KBM-7 (cell line): ENCODE measurements around the gene POC1B.

Source experiments
- DNase-seq: peaks from one replicate; pipeline ENCODE4 v3.0.0-alpha.2; 2015
- in situ Hi-C: fragments of 300-500 bp; cut with MboI; formaldehyde crosslinking; loops from 2 replicates; pipeline ENCODE4 v1.14.3; 2020; ENCODE audit warnings: low sequenced_read_pairs, low pct_unique_long_range_greater_than_20kb, mixed read lengths

POC1B gene

DNA sequence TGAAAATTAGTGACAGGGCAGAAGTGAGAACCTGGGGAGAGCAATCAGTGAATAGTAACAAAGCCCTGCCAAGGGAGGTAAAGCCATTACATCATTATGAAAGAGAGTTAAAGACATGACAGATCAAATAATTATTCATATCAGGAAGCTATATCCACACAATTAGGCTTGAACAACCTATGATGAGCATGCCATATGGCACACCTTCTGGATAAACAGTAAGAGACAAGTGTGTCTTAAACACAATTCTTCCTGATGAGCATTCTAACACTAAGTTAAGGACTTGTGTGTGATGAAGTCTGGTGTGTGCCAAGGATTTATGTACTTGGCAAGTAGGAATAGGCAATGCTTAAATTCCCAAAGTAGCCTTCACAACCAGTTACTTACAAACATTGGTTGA lies 77.3 kb downstream of the POC1B start:
- in situ Hi-C loops, result no loop called here
- no peak for DNase-seq

DNA sequence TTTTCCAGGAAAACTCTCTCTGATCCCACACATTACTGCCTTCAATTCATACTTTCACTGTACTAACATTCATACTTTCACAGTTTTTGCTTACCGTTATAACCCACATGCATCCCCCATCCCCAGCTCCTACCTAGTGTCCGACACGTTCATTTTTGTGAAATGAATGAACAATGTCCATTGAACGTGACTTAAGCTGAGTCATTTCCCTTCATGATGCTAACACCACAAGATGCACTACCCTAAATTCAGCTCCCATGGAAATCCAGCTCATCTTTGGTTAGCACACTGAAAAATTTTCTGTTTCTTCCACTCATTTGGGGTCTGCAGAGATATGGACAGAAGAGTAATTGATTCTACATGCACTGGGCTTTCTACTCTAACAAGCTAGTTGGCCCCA lies 85.9 kb downstream of the POC1B start:
- no peak for DNase-seq
- in situ Hi-C loops, result no loop called here

DNA sequence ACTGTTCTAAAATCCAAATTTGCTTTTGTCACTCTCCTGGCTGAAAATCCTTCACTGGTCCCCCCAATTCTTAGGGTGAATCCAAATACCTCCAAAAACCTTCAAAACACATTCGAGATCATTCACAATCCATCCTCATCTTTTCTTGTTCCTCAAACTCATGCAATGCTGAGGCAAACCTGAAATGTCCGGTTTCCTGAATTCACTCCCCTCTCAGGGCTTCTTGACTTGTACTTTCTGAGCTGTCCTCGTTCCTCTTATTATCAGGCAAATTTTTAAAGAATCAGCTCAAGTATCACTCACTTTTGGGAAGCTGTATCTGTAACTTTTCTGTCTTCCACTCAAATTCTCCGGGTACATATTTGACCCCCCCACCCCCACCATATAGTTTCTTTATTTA lies 88.6 kb downstream of the POC1B start:
- no peak for DNase-seq
- in situ Hi-C loops, result no loop called here

- in situ Hi-C loops, result no loop called here
- no peak for DNase-seq
These were observed 89.8 kb downstream of the POC1B start for GRCh38 chr12:89436062-89436461.

DNA sequence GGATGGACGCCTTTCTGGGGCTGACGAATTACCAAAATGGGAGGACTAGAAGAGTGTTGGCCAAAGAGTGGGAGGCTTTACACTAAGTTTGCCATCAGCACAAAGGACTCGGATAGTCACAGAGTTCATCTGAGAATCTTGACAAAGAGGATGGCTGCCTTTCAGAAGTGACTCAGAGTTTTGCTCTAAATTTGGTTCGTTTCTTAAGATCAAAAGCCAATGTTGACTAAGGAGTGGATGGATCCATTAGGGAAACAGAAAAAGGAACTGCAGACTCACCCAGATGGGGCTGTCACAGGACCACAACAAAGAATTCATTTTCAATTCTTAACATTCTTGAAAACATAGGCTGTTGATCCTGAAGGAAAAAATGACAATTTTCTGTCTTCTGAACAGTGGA lies 92.2 kb downstream of the POC1B start:
- in situ Hi-C loops, result no loop called here
- no peak for DNase-seq

DNA sequence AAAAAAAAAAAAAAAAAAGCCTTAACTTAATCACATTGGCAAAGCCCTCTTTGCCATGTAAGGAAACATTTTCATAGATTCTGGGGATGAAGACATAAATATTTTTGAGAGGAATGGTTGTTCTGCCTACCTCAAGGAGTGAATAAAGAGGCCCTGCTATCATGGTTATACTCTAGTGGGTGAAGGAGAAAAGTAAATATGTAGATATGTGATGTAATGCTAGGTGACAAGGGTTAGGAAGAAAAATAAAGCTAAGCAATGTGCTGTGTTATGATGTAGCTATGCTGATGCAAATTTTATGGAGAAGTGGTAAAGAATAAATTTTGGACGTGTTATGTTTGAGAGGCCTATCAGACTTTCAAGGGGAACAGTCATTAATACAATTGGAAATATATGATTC lies 93.5 kb downstream of the POC1B start:
- in situ Hi-C loops, result no loop called here
- no peak for DNase-seq

DNA sequence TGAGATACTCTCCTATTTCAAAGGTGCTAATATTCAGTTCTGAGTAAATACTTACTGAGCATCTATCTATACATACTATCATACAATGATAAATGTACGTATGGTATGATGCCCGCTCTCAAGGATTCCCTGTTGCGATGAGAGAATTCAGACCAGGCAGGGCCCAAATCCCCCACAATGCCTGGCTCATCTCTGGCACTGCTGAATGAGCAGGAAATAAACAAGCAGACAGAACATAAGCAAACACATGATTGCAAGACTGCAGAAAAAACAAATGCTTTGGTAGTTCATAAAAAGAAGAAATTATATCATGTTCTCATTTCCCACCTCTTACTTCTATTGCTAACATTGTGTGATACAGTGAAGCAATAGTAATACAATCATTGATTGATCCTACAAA lies 96.3 kb downstream of the POC1B start:
- DNase-seq, result no peak
- in situ Hi-C loops, result no loop called here

GRCh38 chr12:89427508-89428156 lies 98.2 kb downstream of the POC1B start:
- no peak for DNase-seq
- in situ Hi-C loops, result no loop called here

GRCh38 chr12:89424846-89425245 lies 101.0 kb downstream of the POC1B start:
- no peak for DNase-seq
- in situ Hi-C loops, result no loop called here

DNA sequence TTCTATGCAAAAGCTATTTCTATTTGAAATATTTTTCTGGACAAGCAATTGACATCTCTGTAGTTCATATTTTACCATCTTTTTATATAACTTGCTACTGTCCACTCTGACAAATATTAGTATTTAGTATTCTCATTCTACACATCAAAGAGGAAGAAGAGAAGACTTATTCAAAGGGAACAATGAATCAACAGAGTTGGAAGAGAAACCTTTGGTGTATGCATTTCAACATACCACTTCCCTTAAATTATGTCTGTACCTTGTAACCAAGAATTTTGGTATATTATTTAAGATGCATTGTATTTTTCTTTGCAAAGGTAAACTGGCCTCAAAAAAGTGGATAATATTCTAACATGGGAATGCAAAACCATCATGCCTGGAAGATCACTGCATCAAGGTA lies 101.5 kb downstream of the POC1B start:
- no peak for DNase-seq
- in situ Hi-C loops, result no loop called here

GRCh38 chr12:89421092-89421835 lies 104.6 kb downstream of the POC1B start:
- no peak for DNase-seq
- in situ Hi-C loops, result no loop called here

DNA sequence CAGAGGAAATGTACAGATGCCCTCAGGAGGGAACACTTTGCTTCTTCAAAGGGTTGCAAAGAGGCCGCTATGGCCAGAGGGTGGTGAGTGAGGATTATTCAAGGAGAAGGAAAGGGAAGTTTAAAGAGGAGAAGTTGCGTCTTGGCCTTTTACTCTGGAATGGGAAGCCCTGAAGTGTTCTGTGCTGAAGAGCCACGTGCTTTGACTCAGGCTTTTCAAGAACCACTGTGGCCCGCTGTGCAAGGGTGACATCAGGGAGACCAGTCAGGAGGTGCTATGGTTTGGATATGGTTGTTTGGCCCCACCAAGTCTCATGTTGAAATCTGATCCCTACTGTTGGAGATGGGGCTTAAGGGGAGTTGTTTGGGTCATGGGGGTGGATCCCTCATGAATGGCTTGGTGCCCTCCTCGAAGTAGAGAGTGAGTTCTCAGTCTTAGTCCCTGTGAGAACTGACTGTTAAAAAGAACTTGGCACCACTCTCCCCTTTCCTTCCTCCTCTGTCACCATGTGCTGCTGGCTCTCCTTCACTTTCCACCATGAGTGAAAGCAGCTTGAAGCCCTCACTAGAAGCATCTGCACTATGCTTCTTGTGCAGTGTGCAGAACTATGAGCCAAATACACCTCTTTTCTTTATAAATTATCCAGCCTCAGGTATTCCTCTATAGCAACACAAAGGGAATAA lies 107.5 kb downstream of the POC1B start:
- DNase-seq, result no peak
- in situ Hi-C loops, result no loop called here

- in situ Hi-C loops, result no loop called here
- DNase-seq, result no peak
These were observed 108.4 kb downstream of the POC1B start for GRCh38 chr12:89417246-89417977.

DNA sequence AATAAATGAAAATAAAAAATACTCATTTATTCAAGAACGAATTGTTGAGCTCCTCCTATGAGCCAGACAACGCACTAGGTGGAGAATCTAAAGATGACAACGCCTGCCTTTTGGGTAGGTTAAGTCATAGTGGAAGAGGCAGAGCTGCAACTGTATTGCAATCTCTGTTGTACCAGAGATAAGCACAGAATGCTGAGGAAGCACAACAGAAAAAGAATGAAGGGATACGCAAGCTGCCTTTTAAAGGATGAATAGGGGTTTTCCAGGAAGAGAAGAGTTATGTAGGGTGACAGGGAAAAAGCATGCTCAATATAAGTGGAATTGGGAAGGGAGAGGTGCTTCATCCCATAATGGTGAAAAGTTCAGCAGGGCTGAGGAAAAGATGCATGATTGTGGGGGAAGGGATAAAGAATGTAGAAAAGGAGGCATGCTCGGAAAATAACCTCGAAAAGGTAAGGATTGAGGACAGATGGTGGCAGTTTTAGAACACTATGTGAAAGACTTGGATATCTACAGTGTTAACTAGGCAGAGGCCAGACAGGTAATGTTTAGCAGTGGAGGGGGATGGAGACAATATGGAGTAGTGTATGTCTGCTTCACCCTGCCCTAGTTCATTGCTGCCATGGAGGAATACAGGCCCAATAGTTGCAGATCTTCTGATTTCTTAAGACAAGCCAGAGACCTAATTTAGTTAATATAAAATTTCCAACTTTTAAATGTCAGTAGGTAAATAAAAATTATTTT lies 109.6 kb downstream of the POC1B start:
- in situ Hi-C loops, result no loop called here
- no peak for DNase-seq

DNA sequence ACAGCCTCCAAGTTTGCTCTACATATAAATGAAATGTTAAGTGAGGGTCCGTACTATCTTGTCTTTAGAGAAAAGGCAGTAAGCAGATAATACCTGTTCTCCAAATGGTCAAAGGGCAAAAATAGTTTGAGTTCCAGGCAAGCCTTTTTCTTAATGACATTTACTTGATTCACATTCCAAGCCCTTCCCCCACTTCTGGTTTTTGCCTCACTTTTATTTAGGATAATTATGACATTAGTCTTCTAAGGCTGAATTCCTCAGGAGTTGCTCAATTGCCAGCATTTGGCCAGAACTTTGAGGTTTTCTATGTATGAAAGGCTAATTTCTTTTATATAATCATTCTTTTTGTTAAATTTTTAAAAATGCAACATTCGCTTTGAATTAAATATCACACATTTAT lies 111.0 kb downstream of the POC1B start:
- DNase-seq, result no peak

DNA sequence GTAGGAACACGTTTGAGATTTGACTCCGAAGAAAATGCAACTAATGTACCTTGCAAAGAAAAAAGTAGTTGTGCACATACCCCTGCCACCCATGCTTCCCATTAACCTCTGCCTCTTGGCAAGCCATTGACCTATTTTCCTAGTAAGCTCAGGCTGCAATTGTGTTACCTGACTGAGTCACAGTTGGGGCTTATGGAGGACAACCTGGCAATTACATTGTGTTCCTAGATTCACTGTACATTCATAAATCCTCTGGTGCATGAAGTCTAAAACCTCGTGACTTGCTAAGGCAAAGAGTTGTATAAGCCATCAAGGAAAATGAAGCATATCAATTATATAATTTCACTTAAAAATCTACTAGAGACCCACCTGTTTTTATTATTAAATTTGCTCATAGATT lies 111.5 kb downstream of the POC1B start:
- no peak for DNase-seq
- in situ Hi-C loops, result no loop called here

More for the DNA sequence above, 111.0 kb downstream of the POC1B start:
- in situ Hi-C loops, result no loop called here

- in situ Hi-C loops, result no loop called here
- no peak for DNase-seq
These were observed 112.6 kb downstream of the POC1B start for GRCh38 chr12:89413234-89413633.

DNA sequence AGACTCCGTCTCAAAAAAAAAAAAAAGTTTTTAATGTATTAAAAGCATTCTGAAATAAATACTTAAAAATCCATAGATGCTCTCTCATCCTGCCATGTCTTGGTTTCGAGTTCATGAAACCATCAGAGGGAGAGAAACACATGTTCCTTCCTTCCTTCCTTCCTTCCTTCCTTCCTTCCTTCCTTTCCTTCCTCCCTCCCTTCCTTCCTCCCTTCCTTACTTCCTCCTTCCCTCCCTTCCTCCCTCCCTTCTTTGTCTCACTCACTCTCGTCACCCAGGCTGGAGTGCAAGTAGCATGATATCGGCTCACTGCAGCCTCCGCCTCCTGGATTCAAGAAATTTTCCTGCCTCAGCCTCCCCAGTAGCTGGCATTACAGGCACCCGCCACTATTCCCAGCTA lies 113.2 kb downstream of the POC1B start:
- DNase-seq, result no peak
- in situ Hi-C loops, result no loop called here

- no peak for DNase-seq
- in situ Hi-C loops, result no loop called here
These were observed 114.0 kb downstream of the POC1B start for GRCh38 chr12:89411846-89412245.
